HG02981 (cell line): ENCODE results near the gene SLC4A4.

Experiments
- ATAC-seq: cut with Tn5 transposase; IDR thresholded peaks from one replicate; pipeline ENCODE4 v1.9.1; 2021; ENCODE audit warnings: mild to moderate bottlenecking, moderate library complexity; ENCODE audit not compliant: unreplicated experiment

Gene SLC4A4

DNA sequence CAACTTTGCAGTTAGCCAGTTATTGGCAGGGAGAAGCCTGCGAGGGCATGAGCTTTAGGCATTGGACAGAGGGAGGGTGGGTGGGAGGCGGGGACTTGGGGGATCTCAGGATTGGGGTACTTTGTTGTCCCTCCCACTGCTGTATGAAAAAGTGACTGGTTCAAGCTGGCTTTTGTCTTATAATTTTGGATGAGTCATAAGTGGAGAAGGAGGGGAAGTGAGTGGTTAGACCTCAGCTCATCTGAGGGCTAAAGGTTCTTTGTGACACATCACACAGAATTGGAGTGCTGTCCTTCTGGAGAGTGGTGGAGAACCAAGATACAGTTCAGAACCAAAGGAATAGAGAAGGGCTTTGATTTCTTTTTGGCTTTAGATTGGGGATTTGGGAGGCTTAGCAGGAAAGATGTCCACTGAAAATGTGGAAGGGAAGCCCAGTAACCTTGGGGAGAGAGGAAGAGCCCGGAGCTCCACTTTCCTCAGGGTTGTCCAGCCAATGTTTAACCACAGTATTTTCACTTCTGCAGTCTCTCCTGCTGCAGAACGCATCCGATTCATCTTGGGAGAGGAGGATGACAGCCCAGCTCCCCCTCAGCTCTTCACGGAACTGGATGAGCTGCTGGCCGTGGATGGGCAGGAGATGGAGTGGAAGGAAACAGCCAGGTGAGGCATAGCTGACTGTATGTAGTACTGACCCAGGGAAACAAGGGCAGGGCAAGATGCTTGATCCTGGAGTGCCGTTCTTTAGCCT, at the start of gene SLC4A4:
SLC4A4 (plus strand) TSS at position 175 of the 748 bp plus-strand sequence.
- ATAC-seq = peak; percentile 100

DNA sequence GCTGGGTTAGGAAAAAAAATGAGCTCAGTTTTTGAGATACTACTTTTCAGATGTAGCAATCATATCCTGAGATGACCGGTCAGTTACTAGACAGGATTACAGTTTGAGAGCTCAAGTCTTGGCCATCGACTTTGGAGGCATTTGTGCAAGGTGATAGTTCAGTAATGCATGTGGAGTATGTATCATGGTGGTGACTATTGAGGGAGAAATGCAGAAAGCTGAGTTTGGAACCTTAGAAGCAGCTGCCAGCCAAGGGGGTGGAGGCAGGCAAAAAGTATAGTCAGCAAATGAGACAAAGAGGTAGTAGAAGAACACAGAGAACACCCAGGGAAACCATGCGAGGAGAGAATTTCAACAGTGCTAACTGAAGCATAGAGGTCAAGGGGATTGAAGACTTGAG, 48.7 kb upstream of the SLC4A4 start:
- ATAC-seq = no peak

DNA sequence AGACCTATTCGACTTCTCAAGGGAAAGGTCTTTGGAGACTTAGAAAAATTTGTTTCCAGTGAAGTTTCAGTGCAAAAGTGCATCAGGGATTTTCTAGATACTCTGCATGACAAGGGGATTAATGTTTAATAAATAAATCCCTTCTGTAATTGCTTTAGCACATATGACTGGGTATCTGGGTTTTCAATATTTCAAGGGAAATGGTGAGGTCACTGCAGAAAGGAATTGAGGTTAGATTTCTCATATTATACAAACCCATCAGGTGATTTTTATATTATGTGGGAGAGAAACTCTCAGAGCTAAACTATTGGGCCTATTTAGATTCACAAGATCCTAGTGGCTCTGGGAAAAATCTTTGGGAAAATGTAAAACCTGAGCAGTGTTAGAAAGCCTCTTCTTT, 48.3 kb upstream of the SLC4A4 start:
- no peak for ATAC-seq

DNA sequence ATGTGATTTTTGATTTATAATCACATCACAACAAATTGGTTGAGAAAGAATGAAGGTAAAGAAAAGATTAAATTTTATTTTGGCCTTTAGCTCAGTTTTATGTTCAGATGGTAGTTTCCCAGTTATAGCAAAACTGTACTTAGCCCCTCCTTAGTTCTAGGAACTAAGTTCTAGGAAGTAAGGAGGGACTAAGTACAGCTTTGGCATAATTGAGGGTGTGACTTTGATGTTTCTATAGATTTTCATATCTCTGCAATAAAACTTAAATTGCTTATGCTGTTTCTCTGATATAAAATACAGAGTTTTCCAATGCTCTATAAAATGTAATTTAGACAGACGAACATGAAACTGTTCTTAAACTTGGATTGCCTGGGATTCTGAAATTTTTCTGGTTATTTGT, 46.6 kb upstream of the SLC4A4 start:
- ATAC-seq = no peak

DNA sequence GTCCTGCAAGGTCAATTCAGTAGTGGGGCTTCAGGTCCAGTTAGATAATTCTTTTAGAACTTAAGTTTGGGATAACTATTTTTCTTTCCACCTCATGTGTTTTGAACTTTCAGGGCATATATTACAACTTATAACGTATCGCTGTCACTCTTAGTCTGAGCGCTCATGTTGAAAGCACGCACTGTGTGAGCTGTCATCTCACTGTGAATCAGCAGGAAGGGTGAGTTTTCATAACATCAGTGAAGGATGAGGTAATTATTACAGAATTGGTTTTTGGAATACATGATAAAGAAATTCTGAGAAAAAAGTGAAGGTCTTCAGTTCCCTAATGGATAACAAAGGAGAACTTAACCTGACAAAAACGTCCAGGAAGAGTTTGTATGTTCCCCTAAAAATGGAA, 45.1 kb upstream of the SLC4A4 start:
- no peak for ATAC-seq

DNA sequence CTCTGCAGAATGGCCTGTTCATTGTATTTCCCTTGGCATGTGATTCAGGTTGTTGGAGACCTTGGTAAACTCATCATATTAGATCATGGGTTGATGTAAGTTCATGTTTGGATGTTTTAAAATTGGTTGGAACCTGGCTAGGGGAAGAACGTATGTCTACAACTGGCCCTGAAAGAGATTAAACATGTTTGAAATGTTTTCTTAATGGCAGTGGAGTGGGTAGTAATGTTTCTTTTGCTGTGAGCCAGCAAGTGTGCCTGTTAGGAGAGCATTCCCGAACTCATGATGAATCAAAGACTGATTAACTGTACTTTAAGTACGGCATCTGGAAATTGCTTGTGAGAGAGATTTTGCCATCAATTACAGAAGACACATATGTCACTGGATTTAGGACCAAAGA, 44.5 kb upstream of the SLC4A4 start:
- no peak for ATAC-seq

DNA sequence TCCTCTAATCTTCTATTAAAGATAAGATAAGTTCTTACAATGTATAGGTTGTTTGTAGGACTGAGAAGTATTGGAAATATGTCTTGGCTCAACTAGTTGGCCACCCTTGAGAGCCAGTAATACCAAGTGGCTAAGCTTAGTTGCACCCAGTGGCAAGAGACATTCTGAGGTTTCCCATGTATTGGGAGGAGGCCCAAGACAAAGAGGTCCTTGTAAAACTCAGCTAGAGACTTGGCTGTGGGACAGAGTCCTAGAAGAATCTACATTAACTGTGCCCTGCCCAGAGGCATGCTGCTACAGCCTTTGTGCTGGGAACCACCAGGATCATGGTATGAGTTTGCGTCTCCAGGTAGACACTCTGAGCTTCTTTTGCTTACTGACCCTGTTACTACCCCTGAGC, 41.9 kb upstream of the SLC4A4 start:
- no peak for ATAC-seq

DNA sequence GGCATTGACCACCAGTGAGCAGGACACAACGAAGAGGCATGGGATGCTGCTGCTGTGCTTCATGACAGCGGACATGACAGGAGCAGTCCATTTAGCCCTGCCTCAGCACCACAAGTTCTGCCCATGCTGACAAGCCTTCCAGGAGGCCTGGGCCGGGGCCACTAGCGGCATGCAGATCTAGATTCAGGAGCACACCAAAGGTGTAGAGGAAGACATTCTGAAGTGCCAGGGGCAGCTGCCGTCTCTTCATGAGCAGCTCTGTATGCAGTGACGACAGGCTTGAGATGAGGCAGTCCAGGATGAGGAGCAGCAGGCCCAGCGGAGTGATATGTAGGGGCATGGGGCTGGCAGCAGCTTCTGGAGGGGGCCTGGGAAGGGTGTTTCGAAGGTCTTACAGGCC, 38.5 kb upstream of the SLC4A4 start:
- no peak for ATAC-seq

DNA sequence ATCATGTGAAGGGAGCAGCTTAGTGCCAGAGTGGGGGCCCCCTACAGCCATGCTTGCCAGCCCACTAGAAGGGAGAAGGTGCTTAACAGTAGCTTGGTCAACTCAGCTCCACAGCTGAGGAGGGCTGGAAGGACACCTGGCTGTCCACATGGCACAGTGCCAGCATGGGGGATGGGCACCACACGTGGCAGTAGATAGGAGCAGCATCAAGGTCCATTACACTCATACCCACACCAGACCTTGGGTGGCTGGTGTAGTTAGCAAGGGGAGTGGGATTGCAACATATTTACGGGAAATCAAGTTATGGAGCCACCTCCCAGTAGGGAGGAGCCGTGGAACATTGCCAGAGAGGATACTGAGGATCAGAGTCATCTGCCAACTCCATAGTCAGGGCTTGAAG, 37.9 kb upstream of the SLC4A4 start:
- ATAC-seq = no peak

DNA sequence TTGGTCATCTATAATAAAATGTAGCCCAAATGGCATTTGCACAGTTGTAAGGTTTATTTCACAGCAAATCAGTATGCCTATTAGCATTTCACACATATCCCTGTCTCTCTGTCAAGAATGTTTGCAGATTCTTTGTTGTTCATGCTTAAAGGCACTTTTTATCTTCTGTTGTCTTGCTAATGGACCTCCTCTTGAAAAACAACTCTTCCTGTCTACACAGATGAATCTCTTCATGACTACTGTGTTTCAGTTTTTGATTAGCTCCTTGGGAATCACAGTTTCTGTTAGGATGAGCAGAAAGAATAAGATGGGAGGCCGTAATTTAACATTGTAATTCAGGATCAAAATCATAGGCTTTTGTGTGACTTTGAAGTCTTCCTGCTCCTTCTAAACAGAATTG, 35.5 kb upstream of the SLC4A4 start:
- ATAC-seq = no peak

DNA sequence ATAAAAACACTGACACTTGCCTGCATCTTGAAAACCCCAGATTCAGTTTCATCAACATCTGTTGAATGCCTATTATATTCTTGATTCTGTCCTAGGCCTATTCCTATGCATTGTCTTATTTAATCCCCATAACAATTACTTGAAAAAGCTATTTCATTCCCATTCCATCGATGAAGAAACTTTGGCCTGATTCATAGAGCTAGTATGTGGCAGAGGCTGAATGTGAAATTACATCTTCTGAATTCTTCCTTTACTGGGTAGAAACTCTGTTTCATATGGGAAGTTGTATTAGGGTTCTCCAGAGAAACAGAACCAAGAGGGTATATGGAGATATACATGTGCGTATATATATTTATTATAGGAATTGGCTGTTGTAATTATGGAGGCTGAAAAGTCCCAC, 35.0 kb upstream of the SLC4A4 start:
- no peak for ATAC-seq

DNA sequence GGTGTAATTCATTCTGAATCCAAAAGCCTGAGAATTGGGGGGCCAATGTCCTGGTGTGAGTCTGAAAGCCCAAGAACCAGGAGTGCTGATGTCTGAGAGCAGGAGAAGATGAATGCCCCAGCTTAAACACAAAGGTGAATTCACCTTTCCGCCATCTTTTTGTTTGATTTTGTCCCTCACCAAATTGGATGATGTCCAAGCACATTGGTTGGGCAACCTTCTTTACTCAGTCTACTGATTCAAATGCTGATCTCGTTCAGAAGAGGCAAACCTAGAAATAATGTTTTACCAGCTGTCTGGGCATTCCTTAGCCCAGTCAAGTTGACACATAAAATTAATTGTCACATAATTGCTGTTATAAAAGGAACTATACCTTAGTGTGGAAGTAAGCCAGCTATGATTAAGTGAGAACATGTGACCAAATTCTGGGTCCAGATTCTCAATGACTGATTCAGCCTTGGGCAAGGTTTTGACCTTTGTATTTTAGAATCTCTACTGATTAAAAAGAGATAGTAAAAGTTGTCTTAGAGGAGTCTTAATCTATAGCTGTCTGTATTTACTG, 34.5 kb upstream of the SLC4A4 start:
- ATAC-seq = no peak

DNA sequence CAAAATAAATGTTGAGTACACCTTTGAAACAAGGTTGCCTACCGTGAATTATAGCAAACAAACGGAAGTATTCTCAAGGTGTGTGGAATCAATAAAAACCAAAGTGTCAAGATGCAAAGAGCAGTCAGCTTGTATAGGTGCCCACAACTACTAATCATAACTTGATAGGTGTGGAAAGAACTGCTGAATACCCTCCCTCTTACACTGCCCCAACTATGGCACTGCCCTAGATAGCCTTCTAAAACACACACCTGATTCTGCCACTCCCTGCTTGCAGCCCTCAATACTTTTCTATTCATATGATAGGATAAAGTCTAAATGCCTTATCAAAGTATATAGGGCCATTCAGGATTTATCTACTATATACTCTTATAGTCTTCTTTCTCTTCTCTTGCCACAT, 31.1 kb upstream of the SLC4A4 start:
- no peak for ATAC-seq

DNA sequence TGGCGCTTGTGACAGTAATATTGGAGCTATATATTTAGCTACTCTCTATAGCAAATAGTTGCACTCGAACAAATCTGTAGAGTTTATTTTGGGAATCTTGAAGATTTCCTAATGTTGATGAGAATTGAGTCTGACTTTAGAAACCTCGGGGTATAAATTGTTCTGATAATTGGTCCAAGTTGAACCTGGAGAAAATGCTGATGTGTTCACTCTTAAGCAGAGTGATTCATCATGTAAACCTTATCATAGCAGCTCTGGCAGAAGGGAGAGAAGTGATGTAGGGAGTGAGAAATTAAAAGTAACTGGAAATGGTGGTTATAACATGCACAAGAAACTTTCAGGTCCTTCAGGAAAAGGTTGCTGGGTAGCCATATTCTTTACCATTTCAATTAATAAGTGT, 16.4 kb upstream of the SLC4A4 start:
- ATAC-seq = no peak

DNA sequence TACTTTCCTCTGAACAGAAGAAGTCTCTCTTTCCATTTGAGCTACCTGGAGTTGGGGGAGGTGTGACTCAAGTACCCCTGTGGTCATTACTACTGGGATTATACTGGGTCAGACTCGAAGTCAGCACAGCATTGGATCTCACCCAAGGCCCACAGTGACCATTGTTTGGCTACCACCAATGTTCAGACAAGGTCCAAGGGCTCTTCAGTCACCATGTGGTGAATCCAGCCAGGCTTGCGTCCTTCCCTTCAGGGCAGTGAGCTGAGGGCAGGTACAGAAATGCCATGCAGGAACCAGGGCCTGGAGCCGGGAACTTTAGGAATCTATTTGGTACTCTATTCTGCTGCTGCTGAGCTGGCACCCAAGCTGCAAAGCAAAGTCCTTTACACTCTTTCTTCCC, 5.5 kb upstream of the SLC4A4 start:
- ATAC-seq = no peak

DNA sequence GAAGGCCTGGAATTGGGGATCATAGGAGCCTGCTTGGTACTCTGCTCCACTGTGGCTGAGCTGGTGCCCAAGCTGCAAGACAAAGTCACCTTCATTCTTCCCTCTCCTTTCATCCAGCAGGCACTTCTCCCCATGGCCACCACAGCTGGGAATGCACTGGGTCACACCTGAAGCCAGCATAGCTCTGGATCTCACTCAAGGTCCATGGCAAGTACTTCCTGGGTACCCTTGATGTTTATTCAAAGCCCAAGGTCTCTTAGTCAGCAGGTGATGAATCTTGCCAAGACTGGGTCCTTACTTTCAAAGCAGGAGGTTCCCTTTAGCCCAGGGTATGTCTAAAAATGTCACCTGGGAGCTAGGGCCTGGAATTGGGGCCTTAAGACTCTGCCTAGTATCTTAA, 4.9 kb upstream of the SLC4A4 start:
- no peak for ATAC-seq

DNA sequence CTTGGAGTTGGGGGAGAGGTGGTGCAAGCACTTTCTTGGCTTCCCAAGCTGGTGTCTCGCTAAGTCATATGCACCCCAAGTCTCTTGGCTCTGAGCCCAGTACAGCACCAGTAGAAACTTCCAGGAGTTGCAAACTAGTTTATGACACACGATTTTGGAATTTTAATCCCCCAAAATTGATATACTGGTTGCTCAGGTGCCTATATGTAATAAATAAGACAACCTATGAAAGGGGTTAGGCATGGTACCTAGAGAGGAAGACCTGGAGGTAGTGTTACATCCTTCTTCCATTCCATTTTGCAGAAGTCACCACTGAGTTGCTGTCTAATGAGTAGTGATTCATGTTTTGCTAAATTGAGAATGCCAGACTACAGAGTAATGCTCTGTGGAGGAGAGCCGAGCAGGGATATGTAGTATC, 4.3 kb upstream of the SLC4A4 start:
- no peak for ATAC-seq

DNA sequence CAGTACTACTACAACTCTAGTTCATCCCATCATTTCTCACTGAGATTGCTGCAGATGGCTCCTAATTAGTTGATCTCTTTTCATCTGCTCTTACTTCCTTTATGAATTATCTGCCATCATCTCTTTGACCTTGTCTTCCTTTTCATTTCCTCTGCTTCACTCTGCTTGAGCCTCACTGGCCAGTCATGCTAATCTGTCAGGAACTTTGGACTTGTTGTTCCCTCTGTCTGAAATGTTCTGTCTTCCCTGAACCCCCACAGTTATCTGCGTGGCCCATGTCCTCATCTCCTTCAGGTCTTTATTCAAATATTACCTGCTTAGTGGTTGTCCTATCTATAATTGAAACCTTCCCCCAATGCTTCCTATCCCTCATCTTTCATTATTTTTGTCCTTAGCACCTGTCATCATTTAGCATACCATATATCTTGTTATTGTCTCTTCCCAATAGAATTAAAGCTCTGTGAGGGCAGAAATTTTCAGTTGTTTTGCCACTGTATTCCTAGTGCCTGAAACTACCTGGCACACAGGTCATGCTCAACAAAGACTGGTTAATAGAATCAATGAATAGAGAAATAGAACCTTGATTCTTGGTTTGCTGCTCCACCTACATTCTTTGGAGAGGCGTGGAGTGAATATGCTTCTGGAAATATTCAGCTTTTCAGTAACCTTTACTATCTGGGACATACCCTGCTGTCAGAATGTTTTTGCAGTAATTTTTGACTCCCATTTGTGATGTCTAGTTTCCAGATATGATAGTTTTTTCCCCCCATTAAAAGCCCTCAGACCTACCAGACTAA, 5.0 kb downstream of the SLC4A4 start:
- ATAC-seq = no peak

DNA sequence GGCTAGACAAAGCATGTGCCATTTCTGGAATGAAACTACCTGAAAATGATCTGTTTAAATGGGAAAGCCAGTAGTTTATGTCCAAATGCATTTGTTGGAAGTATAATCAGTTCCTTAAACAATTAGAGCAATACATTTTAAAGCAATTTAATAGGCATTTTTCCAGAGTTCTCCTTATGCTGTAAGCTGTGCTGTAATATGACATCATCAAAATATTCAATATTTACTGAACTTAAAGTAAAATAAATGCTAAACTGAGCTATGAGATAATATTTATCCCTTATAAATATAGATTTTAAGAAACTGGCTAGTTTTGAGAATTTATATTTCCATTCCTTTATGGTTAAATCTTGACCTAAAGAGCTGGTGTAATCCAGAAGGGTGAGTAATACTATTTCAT, 7.9 kb downstream of the SLC4A4 start:
- no peak for ATAC-seq

DNA sequence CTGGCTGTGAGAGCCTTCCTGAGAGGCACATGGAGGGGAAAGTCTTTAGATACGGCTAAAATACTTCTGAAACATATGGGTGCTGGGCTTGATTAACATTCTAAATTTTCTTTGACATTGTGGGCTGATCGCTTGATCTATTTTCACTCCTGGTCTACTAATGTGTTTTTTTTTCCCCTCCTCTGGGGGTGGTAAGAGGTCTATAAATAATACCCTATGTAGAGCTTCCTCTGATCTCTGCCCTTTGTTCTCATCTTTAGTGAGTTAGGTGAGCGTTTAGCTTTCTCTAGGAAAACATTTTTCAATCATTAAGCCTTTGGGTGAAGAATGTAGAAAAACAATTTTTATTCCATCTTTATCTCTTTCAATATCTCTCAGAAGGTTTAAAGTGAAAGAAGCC, 9.8 kb downstream of the SLC4A4 start:
- no peak for ATAC-seq

DNA sequence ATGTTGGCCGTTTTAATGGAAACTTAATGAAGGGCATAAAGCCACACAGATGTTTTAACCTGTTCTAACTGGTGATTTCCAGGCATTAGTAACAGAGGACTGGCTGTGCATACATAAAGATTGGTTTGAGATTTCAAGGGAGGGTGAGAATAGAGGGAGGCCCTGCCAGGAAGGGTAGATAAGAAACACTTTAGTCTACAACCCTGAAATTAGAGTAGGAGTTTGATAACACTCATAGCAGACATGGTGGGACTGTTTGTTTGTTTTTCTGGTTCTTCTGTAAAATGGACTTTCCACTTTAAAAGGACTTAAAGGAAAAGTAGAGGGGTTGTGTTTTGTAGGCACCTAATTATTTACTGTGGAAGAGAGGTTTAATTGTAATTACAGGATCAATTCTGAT, 16.2 kb downstream of the SLC4A4 start:
- ATAC-seq = no peak

DNA sequence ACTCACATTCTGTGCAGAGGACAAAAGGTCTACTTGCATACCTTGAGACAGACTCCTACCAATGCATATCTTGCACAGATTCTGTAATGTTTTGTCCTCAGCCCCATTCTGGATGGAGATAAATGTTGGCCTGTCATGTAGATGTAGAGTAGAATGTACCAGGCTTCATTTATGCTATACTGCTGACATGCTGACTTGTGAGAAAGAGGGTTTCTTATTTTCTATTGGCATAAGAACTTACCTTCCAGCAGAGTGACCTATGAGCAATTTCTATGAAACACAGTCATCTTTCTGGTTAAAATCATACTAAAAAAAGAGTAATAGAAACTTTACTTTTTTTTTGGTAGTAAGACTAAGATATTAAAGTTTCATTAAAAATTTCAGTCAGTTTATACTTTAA, 17.2 kb downstream of the SLC4A4 start:
- ATAC-seq = no peak
